ENCODE results near the gene NACAD.
"Not testable (repeated sequence)": the region's sequence is repeated elsewhere in the genome, so short reads cannot be mapped to it uniquely, and the experiment has no call there.

NACAD gene

GRCh38 chr7:45053401-45053800, 35.4 kb downstream of the NACAD start:
- DNase-seq: no peak

DNA sequence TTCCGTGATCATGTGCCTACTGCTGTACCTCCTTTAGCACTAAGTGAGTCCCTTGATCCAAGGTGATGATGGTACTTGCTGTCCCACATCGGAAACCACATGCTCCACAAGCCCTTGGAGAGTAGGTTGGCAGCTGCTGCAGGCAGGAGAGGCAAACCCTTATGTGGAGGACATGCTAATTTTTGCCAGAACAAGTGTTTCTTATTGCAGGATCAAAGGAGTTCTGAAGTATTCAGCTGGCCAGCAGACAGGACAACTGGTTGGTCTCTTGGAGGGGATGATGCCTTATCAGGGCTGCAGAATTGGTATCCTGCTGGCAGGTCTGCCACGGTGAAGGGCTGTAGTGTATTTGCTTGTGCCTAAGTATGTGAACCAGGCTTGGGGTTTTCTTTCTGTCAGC, 36.8 kb downstream of the NACAD start:
- DNase-seq: no peak

GRCh38 chr7:45050198-45050597, 38.6 kb downstream of the NACAD start:
- DNase-seq: no peak

DNA sequence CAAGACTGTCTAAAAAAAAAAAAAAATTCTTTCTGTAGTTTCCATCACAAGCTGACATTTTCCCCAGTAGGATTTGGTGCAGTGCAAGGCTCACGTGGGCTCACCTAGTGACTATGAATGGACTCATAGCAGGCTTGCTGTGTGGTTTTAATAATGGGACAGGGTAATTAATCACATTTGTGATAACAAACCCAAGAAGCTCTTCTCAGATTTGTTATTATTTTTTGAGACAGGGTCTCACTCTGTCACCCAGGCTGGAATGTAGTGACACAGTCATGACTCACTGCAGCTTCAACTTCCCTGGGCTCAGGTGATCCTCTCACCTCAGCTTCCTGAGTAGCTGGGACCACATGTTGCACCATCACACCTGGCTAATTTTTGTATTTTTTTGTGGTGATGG, 40.0 kb downstream of the NACAD start:
- no peak for DNase-seq

DNA sequence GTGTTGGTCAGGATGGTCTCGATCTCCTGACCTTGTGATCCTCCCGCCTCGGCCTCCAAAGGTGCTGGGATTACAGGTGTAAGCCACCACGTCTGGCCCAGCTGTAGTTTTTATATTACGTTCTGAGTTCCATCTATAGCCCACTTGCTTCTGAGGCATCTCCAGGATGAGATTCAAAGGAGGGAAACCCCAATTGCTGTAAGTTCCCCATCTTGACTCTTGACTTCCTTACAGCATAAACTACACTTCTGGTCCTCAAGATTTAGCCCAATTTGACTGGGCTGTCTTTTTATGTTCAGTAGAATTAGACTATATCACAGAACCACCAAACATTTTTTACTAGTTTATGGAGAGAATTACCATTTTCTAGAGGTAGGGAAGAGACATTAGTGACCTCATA, 44.4 kb downstream of the NACAD start:
- DNase-seq: no peak

DNA sequence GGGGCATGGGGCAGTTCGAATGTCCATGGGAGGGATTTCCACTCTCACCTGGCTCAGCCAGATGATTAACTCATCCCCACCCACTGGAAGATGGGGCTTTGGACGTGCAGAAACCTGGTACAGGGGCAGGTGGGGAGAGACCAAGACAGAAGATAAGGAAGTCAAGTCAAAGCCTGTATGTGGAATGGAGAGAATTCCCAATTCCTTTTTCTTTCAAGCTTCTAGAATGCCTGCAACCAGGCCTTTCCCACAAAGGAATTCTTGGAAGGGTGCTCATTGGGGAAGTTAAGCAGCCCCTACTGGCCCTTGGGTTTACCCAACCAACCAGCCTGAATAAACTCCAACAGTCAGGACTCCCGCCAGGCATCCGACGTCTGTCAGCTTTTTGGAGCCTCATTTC, 49.7 kb downstream of the NACAD start:
- no peak for DNase-seq

GRCh38 chr7:45037876-45038275, 50.9 kb downstream of the NACAD start:
- DNase-seq: no peak

GRCh38 chr7:45036796-45037195, 52.0 kb downstream of the NACAD start:
- no peak for DNase-seq

- no peak for DNase-seq
Observed at GRCh38 chr7:45036317-45036716, 52.5 kb downstream of the NACAD start.

DNA sequence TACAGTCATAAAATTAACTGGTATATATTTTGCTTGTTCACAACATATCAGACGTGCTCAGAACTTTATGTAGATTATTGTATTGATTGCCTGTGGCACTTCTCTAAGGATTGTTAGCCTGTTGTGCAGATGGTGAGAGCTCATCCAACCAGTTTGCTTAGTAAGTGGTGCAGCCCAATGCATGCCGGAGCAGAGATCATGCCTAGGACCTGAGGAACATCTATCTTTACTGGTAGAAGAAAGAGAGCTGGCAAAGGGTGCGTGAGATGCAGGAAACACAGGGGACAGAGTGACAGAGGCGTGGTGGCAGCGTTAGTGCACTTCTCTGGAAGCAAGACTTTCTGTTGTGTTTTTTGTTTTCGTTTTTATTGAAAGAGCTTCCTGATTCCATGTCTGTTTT, 52.9 kb downstream of the NACAD start:
- DNase-seq: no peak

DNA sequence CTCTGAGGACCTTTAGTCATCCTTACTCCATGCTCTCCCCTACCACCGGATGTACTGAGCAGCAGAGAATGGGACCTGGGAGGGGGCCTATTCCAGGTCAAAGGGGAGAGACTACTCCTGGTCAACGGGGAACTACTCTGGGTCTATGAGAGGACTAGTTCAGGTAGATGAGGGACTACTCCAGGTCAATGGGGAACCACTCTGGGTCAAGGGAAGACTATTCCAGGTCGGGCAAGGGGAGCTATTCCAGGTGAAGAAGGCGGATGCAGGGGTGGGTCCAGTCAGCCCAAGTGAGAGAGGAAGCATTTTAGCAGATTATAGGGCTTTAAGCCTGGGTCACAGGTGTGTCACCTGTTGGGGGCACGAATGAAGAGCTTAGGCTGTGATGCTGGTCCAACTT, 53.4 kb downstream of the NACAD start:
- no peak for DNase-seq

- DNase-seq: not testable (repeated sequence)
Observed at GRCh38 chr7:45034710-45035109, 54.1 kb downstream of the NACAD start.

- DNase-seq: no peak
Observed at GRCh38 chr7:45033931-45034290, 54.9 kb downstream of the NACAD start.

DNA sequence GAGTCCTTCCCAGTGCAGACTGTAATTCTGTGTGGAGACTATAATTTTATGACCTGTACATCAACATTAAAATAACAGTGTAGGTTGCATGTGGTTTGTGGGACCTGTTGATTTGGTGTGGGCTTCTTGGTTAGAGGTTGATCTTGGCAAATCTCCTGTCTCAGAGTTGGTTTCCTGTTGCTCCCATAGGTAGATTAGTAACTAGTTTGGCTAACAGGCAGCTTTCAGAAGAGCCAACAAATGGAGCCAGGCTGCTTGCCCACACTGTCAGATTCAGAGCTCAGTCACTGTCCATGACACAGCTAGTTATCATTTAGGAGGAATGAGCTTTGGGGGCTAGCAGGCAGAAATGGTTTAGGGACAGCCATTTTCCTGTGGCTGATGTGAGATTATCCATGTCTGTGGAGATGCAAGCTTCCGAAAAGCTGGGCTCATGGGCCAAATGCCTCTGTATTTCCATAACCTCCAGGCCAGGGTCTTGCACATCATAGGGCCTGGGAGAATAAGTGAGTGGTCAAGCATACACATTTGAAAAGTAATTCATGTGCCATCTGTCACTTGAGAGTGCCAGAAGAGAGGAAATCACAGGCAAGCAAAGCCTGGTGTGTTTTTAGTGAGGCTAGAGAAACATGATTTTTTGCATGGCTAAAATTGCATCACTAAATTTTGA, 55.4 kb downstream of the NACAD start:
- no peak for DNase-seq

GRCh38 chr7:45032421-45032820, 56.3 kb downstream of the NACAD start:
- DNase-seq: no peak

DNA sequence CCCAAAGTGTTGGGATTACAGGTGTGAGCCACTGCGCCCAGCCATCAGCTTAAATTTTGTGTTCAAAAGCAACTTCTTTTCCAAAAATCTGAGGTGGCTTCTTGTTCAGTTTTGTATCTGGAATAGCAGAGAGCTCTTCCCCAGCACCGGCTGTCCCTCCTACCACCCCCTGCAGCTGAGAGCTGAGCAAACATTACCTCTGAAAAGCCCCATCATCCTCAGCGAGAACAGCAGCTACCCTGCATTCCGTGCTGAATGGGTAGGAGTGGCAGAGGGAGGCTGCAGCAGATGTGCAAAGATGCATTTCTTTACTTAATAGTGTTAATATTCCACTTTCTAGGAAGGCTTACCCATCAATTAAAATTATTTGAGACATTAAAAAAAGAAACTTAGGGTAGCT, 56.9 kb downstream of the NACAD start:
- DNase-seq: no peak
